ENCODE results near the gene GRB10. TPM values are rescaled to one million over a fixed set of nuclear protein-coding genes. Genes with fewer than 3 reads are reported as not detected.

GRB10 gene
- total and polyA plus RNA-seq, 2 donors: 42.3 to 44.3 TPM

GRCh38 chr7:50812841-50813475 is 30.3 kb upstream of the GRB10 start:
- no peak overlapping the region for H3K27ac ChIP-seq (ENCODE audit: low read depth)
- H3K4me3 ChIP-seq (ENCODE audit: low read depth, low read length): no peak overlapping the region
- WGBS: 65% methylated on average over 1 of the region's 1 CpG
- H3K4me1 ChIP-seq (ENCODE audit: insufficient read depth): no peaks in the 10 kb centered on the region
- no peaks in the 10 kb centered on the region for H3K36me3 ChIP-seq (ENCODE audit: insufficient read depth)
- DNase-seq (ENCODE audit: extremely low spot score): no peak

GRCh38 chr7:50812094-50812493 is 29.4 kb upstream of the GRB10 start:
- DNase-seq (ENCODE audit: extremely low spot score): no peak
- Histone ChIP-seq H3K27ac (ENCODE audit: low read depth) (no peak overlapping the region), H3K4me3 (ENCODE audit: low read depth, low read length) (no peak overlapping the region), H3K36me3 (ENCODE audit: insufficient read depth) (no peaks in the 10 kb centered on the region), H3K4me1 (ENCODE audit: insufficient read depth) (no peaks in the 10 kb centered on the region)
- WGBS: 76% methylated on average over 6 of the region's 6 CpGs

- DNase-seq (ENCODE audit: extremely low spot score): no peak
- no peak overlapping the region for H3K4me3 ChIP-seq (ENCODE audit: low read depth, low read length)
- no peaks in the 10 kb centered on the region for H3K4me1 ChIP-seq (ENCODE audit: insufficient read depth)
- WGBS: 79% methylated on average over 14 of the region's 14 CpGs
- H3K27ac ChIP-seq (ENCODE audit: low read depth): no peak overlapping the region
- H3K36me3 ChIP-seq (ENCODE audit: insufficient read depth): no peaks in the 10 kb centered on the region
These were observed 25.7 kb upstream of the GRB10 start for GRCh38 chr7:50808282-50808888.

- H3K4me3 ChIP-seq (ENCODE audit: low read depth, low read length): no peak overlapping the region
- DNase-seq (ENCODE audit: extremely low spot score): no peak
- no peak overlapping the region for H3K27ac ChIP-seq (ENCODE audit: low read depth)
- no peaks in the 10 kb centered on the region for H3K4me1 ChIP-seq (ENCODE audit: insufficient read depth)
- H3K36me3 ChIP-seq (ENCODE audit: insufficient read depth): no peaks in the 10 kb centered on the region
- 91% methylated on average over 14 of the region's 14 CpGs for WGBS
These were observed 24.5 kb upstream of the GRB10 start for GRCh38 chr7:50807026-50807730.

- H3K36me3 ChIP-seq (ENCODE audit: insufficient read depth): no peaks in the 10 kb centered on the region
- WGBS: 79% methylated on average over 9 of the region's 9 CpGs
- DNase-seq (ENCODE audit: extremely low spot score): no peak
These were observed 23.4 kb upstream of the GRB10 start for GRCh38 chr7:50806143-50806542.

GRCh38 chr7:50805447-50806125 is 22.9 kb upstream of the GRB10 start:
- no peaks in the 10 kb centered on the region for H3K4me1 ChIP-seq (ENCODE audit: insufficient read depth)
- WGBS: 55% methylated on average over 5 of the region's 5 CpGs
- DNase-seq (ENCODE audit: extremely low spot score): no peak
- no peak overlapping the region for H3K27ac ChIP-seq (ENCODE audit: low read depth)
- H3K36me3 ChIP-seq (ENCODE audit: insufficient read depth): no peaks in the 10 kb centered on the region
- no peak overlapping the region for H3K4me3 ChIP-seq (ENCODE audit: low read depth, low read length)

More at GRCh38 chr7:50806143-50806542, 23.4 kb upstream of the GRB10 start:
- Histone ChIP-seq H3K27ac (ENCODE audit: low read depth) (no peak overlapping the region), H3K4me1 (ENCODE audit: insufficient read depth) (no peaks in the 10 kb centered on the region), H3K4me3 (ENCODE audit: low read depth, low read length) (no peak overlapping the region)

- Histone ChIP-seq H3K4me1 (ENCODE audit: insufficient read depth) (no peaks in the 10 kb centered on the region), H3K27ac (ENCODE audit: low read depth) (no peak overlapping the region), H3K4me3 (ENCODE audit: low read depth, low read length) (no peak overlapping the region), H3K36me3 (ENCODE audit: insufficient read depth) (no peaks in the 10 kb centered on the region)
- 91% methylated on average over 5 of the region's 5 CpGs for WGBS
- DNase-seq (ENCODE audit: extremely low spot score): no peak
These were observed 21.0 kb upstream of the GRB10 start for GRCh38 chr7:50803359-50804337.

- Histone ChIP-seq H3K4me1 (ENCODE audit: insufficient read depth) (no peaks in the 10 kb centered on the region), H3K27ac (ENCODE audit: low read depth) (no peak overlapping the region), H3K4me3 (ENCODE audit: low read depth, low read length) (no peak overlapping the region), H3K36me3 (ENCODE audit: insufficient read depth) (no peaks in the 10 kb centered on the region)
- WGBS: 94% methylated on average over 1 of the region's 1 CpG
- no peak for DNase-seq (ENCODE audit: extremely low spot score)
These were observed 19.2 kb upstream of the GRB10 start for GRCh38 chr7:50801907-50802306.

- no peak for DNase-seq (ENCODE audit: extremely low spot score)
- 89% methylated on average over 8 of the region's 8 CpGs for WGBS
These were observed 17.2 kb upstream of the GRB10 start for GRCh38 chr7:50799873-50800272.

GRCh38 chr7:50798126-50798525 is 15.4 kb upstream of the GRB10 start:
- no peak for DNase-seq (ENCODE audit: extremely low spot score)
- Histone ChIP-seq H3K27ac (ENCODE audit: low read depth) (no peak overlapping the region), H3K4me1 (ENCODE audit: insufficient read depth) (no peaks in the 10 kb centered on the region), H3K36me3 (ENCODE audit: insufficient read depth) (no peaks in the 10 kb centered on the region), H3K4me3 (ENCODE audit: low read depth, low read length) (no peak overlapping the region)
- 89% methylated on average over 2 of the region's 2 CpGs for WGBS

More at GRCh38 chr7:50799873-50800272, 17.2 kb upstream of the GRB10 start:
- H3K4me1 ChIP-seq (ENCODE audit: insufficient read depth): no peaks in the 10 kb centered on the region
- H3K4me3 ChIP-seq (ENCODE audit: low read depth, low read length): no peak overlapping the region
- no peaks in the 10 kb centered on the region for H3K36me3 ChIP-seq (ENCODE audit: insufficient read depth)
- no peak overlapping the region for H3K27ac ChIP-seq (ENCODE audit: low read depth)

- DNase-seq (ENCODE audit: extremely low spot score): no peak
- no peaks in the 10 kb centered on the region for H3K36me3 ChIP-seq (ENCODE audit: insufficient read depth)
- WGBS: 94% methylated on average over 5 of the region's 5 CpGs
- H3K4me1 ChIP-seq (ENCODE audit: insufficient read depth): no peaks in the 10 kb centered on the region
- H3K27ac ChIP-seq (ENCODE audit: low read depth): no peak overlapping the region
- H3K4me3 ChIP-seq (ENCODE audit: low read depth, low read length): no peak overlapping the region
These were observed 13.1 kb upstream of the GRB10 start for GRCh38 chr7:50795831-50796230.

- Histone ChIP-seq H3K4me1 (ENCODE audit: insufficient read depth) (no peaks in the 10 kb centered on the region), H3K36me3 (ENCODE audit: insufficient read depth) (no peaks in the 10 kb centered on the region), H3K27ac (ENCODE audit: low read depth) (no peak overlapping the region), H3K4me3 (ENCODE audit: low read depth, low read length) (no peak overlapping the region)
- WGBS: 82% methylated on average over 2 of the region's 2 CpGs
- no peak for DNase-seq (ENCODE audit: extremely low spot score)
These were observed 12.6 kb upstream of the GRB10 start for GRCh38 chr7:50795253-50795652.

Measured in urinary bladder (tissue), 4 donors.